ENCODE results near the gene BLCAP. TPM values are rescaled to one million over a fixed set of nuclear protein-coding genes. Genes with fewer than 3 reads are reported as not detected.

Gene BLCAP
- total RNA-seq, 1 donor from 2014 or later = 44.2 TPM

DNA sequence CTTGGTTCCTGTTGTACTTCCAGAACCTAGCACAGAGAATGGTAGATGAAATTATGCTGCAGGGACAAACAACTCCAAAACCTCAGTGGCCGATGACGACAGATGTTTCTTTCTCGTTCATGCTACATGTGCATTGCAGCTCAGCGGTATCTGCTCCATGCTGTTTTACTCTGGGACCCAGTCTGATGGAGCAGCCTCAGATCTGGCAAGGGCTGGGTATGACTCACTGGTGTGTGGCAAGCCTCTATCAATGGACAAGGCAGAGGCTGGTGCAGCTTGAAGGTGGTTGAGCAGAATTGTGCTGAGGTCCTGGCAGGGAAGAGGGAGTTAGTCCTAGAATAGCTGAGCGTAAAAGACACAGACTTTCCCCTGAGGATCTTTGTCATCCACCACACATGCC lies 10.3 kb upstream of the BLCAP start:
- H3K27ac Mint-ChIP-seq (ENCODE audit: unreplicated experiment) = no peak overlapping the region
- H3K4me1 Mint-ChIP-seq = peaks cover 16% of the 10 kb centered on the region
- H3K36me3 Mint-ChIP-seq (ENCODE audit: low read depth) = no peaks in the 10 kb centered on the region
- TF ChIP-seq, protein P1, sequence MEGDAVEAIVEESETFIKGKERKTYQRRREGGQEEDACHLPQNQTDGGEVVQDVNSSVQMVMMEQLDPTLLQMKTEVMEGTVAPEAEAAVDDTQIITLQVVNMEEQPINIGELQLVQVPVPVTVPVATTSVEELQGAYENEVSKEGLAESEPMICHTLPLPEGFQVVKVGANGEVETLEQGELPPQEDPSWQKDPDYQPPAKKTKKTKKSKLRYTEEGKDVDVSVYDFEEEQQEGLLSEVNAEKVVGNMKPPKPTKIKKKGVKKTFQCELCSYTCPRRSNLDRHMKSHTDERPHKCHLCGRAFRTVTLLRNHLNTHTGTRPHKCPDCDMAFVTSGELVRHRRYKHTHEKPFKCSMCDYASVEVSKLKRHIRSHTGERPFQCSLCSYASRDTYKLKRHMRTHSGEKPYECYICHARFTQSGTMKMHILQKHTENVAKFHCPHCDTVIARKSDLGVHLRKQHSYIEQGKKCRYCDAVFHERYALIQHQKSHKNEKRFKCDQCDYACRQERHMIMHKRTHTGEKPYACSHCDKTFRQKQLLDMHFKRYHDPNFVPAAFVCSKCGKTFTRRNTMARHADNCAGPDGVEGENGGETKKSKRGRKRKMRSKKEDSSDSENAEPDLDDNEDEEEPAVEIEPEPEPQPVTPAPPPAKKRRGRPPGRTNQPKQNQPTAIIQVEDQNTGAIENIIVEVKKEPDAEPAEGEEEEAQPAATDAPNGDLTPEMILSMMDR (conservative IDR thresholded peaks at IDR 0.05) = no peak
- no peaks in the 10 kb centered on the region for H3K9me3 Mint-ChIP-seq
- DNase-seq (ENCODE audit: low read depth, low spot score) = no peak
- peaks cover 4% of the 10 kb centered on the region for H3K27me3 Mint-ChIP-seq (ENCODE audit: low read depth)
- H3K4me3 Mint-ChIP-seq = no peak overlapping the region

DNA sequence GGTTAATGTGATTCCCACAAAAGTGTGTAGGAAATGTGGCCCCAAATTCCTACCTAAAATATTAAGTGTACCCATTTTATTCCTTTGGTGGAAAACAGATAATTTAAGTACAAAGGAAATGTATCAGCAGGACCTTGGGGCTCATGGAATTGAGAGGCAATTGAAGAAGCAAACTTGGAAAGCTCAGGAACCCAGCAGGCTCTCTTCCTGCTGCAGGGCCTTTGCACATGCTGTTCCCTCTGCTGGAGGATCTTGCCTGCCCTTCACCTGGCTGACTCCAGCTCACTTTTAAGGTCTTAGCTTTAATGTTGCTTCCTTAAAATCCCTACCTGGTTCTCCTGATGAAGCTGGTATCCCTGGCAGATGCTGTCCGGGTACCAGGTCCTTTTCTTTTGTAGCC lies 9.8 kb upstream of the BLCAP start:
- Mint-ChIP-seq H3K4me3 (no peak overlapping the region), H3K4me1 (peaks cover 16% of the 10 kb centered on the region), H3K27ac (ENCODE audit: unreplicated experiment) (no peak overlapping the region), H3K9me3 (no peaks in the 10 kb centered on the region), H3K27me3 (ENCODE audit: low read depth) (peaks cover 4% of the 10 kb centered on the region), H3K36me3 (ENCODE audit: low read depth) (no peaks in the 10 kb centered on the region)
- TF ChIP-seq, protein P1 (conservative IDR thresholded peaks at IDR 0.05) = no peak
- DNase-seq (ENCODE audit: low read depth, low spot score) = no peak

DNA sequence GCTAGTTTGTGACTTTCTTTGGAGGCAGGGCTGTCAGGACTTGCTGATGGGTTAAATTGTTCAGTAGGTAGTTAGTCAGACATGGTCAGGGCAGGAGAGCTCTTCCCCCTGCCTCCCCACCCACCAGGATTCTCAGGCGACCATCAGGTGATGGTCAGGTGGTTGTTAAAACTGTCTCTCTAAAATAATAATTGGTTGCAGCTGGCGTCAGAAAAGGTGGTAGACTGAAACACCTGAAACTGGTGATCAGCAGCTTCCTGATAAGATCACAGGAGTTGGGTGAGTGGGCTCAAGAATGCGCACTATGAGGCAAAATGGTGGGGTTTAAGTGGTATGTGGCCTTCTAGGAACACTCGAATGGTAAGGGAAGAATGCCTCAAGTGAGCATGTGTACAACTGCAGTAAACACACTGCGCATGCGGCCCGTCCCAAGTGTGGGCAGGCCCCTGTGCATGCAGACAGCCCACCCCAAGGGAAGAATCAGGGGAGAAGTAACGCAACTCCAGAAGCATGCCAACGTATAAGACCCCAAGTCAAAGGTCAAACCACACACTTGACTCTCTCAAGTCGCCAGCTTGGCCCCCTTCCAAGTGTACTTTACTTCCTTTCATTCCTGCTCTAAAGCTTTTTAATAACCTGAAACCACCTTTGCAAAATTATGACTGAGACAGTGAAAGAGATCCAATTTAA lies 7.9 kb upstream of the BLCAP start:
- no peak overlapping the region for H3K27ac Mint-ChIP-seq (ENCODE audit: unreplicated experiment)
- no peaks in the 10 kb centered on the region for H3K36me3 Mint-ChIP-seq (ENCODE audit: low read depth)
- TF ChIP-seq, protein P1 (conservative IDR thresholded peaks at IDR 0.05) = no peak
- peaks cover 9% of the 10 kb centered on the region for H3K4me1 Mint-ChIP-seq
- peaks cover 4% of the 10 kb centered on the region for H3K27me3 Mint-ChIP-seq (ENCODE audit: low read depth)
- no peak for DNase-seq (ENCODE audit: low read depth, low spot score)
- H3K9me3 Mint-ChIP-seq = no peaks in the 10 kb centered on the region
- H3K4me3 Mint-ChIP-seq = no peak overlapping the region

DNA sequence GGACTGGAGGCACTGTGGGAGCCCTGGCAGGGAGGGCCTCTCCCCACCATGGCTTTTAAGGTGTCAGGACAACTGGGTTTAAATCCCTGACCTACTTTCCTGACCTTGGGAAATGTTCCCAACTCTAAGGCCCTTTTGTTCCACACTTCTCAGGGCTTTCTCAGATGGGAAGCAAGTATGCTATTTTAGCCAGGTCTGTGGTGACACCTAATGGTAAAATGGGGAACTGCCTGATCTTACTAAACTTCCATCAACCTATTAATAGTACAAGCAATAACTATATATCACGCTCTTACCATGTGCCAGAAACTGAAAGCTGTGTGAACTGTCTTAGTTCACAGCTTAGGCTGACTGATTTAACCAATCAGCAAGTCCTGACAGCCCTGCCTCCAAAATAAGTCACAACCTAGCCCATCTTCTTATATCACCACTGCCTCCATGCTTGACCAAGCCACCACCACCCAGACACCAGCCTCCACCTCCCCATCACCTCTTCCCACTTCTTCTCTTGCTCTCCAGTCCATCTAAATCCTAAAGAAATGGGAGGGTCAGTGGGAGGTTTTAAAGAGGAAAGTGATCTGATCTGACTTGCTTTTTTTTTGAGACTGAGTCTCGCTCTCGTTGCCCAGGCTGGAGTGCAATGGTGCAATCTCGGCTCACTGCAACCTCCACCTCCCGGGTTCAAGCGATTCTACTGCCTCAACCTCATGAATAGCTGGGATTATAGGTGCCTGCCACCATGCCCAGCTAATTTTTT lies 6.9 kb upstream of the BLCAP start:
- Mint-ChIP-seq H3K27me3 (ENCODE audit: low read depth) (peaks cover 4% of the 10 kb centered on the region), H3K27ac (ENCODE audit: unreplicated experiment) (peak overlapping the region; percentile 85), H3K36me3 (ENCODE audit: low read depth) (no peaks in the 10 kb centered on the region), H3K4me3 (peak overlapping the region; percentile 88), H3K4me1 (peaks cover 9% of the 10 kb centered on the region), H3K9me3 (no peaks in the 10 kb centered on the region)
- TF ChIP-seq, protein P1 (conservative IDR thresholded peaks at IDR 0.05) = peak; percentile 95
- DNase-seq (ENCODE audit: low read depth, low spot score) = peak; percentile 73

DNA sequence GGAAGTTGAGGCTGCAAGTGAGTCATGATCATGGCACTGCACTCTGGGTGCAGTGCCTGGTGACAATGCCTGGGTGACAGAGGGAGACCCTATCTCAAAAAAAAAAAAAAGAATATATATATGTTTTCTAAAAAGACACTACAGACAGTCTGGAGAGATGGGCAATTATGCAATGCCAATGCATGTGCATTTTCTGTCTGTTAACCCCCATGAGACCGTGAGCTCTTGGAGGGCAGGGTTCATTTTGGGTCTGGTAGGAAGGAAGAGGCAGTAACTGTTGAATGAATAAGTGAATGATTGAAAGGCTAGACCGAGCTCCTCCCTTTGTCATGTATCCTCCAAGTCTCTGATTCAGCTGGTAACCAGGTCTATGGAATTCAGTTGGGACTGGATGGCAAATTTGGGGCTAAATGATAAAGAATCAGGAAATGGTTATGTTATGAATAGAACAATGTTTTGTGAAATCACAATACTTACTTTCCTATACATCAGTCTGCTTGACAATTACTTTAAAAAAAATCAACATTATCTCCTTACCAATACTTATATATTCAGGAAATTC lies 5.6 kb upstream of the BLCAP start:
- Mint-ChIP-seq H3K4me3 (peak overlapping the region; percentile 88), H3K27ac (ENCODE audit: unreplicated experiment) (no peak overlapping the region), H3K36me3 (ENCODE audit: low read depth) (no peaks in the 10 kb centered on the region), H3K9me3 (no peaks in the 10 kb centered on the region), H3K27me3 (ENCODE audit: low read depth) (peaks cover 7% of the 10 kb centered on the region), H3K4me1 (peaks cover 22% of the 10 kb centered on the region)
- no peak for DNase-seq (ENCODE audit: low read depth, low spot score)
- TF ChIP-seq, protein P1 (conservative IDR thresholded peaks at IDR 0.05) = no peak
